ENCODE measurements around the gene GID8.
"Not testable (repeated sequence)": the region's sequence is repeated elsewhere in the genome, so short reads cannot be mapped to it uniquely, and the experiment has no call there.

The GID8 gene

GRCh38 chr20:62959998-62960436 is 22.1 kb downstream of the GID8 start:
- DNase-seq: no peak

GRCh38 chr20:62960446-62961309 is 22.7 kb downstream of the GID8 start:
- DNase-seq: not testable (repeated sequence)

GRCh38 chr20:62961310-62961783 is 23.4 kb downstream of the GID8 start:
- no peak for DNase-seq

GRCh38 chr20:62961799-62962198 is 23.9 kb downstream of the GID8 start:
- DNase-seq: no peak

- no peak for DNase-seq
These were observed 24.4 kb downstream of the GID8 start for GRCh38 chr20:62962221-62962879.

- no peak for DNase-seq
These were observed 25.1 kb downstream of the GID8 start for GRCh38 chr20:62962891-62963613.

- no peak for DNase-seq
These were observed 25.9 kb downstream of the GID8 start for GRCh38 chr20:62963614-62964397.

GRCh38 chr20:62964700-62965099 is 26.8 kb downstream of the GID8 start:
- DNase-seq: no peak

- no peak for DNase-seq
These were observed 27.4 kb downstream of the GID8 start for GRCh38 chr20:62965363-62965771.

- DNase-seq: no peak
These were observed 28.5 kb downstream of the GID8 start for GRCh38 chr20:62966212-62967148.

- DNase-seq: no peak
These were observed 29.2 kb downstream of the GID8 start for GRCh38 chr20:62967149-62967501.

- DNase-seq: no peak
These were observed 29.8 kb downstream of the GID8 start for GRCh38 chr20:62967628-62968351.

GRCh38 chr20:62968378-62969178 is 30.6 kb downstream of the GID8 start:
- no peak for DNase-seq

GRCh38 chr20:62969179-62969760 is 31.3 kb downstream of the GID8 start:
- no peak for DNase-seq

GRCh38 chr20:62969939-62970306 is 32.0 kb downstream of the GID8 start:
- DNase-seq: no peak

GRCh38 chr20:62970307-62971210 is 32.6 kb downstream of the GID8 start:
- no peak for DNase-seq

- DNase-seq: no peak
These were observed 33.4 kb downstream of the GID8 start for GRCh38 chr20:62971211-62971949.

Data from CD4-positive, alpha-beta T cell treated with Interleukin-12 subunit alpha and Interleukin-12 subunit beta, for 1 hour (primary cell).